Mammary epithelial cell (primary cell): Measurements from ENCODE around the gene CDK15.

Experiments
- CTCF ChIP-seq, 2 donors: IDR thresholded peaks in 1 of 2; conservative IDR thresholded peaks in 1 of 2; 2 replicates each; pipeline ENCODE4 v1.5.1; 2011 to 2012; ENCODE audit warnings: inconsistent platforms in 2 of 2, low read length in 2 of 2, mild to moderate bottlenecking in 2 of 2, control low read depth in 1 of 2, low read depth in 1 of 2; ENCODE audit not compliant: insufficient read depth in 1 of 2; ENCODE audit errors: extremely low read depth in 1 of 2
- EZH2 ChIP-seq: IDR thresholded peaks from 2 replicates; pipeline ENCODE4 v1.6.1; 2012; ENCODE audit warnings: low read length, inconsistent platforms, borderline replicate concordance

DNA sequence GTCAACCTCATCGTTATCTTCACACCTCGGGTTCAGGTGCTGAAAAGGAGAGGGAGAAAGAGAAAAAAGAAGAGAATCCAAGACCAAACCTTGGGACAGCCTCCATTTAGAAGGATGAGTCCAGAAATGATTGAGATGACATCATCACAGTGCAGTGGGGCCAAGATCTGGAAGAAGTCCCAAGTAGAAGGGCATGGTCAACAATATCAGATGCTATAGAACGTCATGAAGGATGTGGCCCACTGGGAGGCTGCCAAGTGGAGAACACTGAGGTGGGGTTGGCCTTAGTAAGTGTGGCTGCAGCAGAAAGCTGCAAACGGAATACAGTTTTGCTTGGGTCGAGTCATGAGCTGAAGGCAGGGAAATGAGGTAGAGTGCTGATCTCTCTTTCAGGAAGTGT lies 136.2 kb downstream of the CDK15 start:
- TF ChIP-seq CTCF (conservative IDR thresholded peaks at IDR 0.05 in 1 of 2, IDR thresholded peaks at IDR 0.05 in 1 of 2; ENCODE audit: extremely low read depth in 1 of 2, insufficient read depth in 1 of 2, low read depth in 1 of 2, low read length in 2 of 2), result no peak
- TF ChIP-seq EZH2, result no peak
